NCI-H2107 treated with DMSO at 0.1 percent for 48 hours (cell line): Measurements from ENCODE around the gene SLC1A5.

Source experiments
- DNase-seq: peaks from one replicate; lab custom pipeline; 2025; ENCODE audit not compliant: unreplicated experiment; lab: John Stamatoyannopoulos, UW

The SLC1A5 gene

DNA sequence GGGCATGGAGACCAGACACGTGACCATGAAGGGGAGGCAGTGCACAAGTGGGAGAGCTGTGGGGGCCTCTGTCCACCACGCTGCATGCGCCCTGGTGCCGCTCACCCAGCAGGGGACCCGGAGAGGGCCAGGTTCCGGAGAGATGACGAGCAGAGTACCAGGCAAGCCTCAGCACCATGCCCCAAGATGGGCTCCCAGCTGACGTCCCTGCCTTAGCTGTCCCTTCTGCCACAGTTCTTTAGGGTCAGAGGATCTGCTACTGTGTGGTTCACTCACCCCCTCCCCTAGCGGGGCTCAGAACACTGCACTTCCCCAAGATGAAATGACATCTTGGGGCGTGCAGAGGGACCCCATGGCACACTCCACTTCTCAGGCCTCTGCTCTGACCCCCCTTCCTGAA lies 61.8 kb downstream of the SLC1A5 start:
- DNase-seq, result no peak

DNA sequence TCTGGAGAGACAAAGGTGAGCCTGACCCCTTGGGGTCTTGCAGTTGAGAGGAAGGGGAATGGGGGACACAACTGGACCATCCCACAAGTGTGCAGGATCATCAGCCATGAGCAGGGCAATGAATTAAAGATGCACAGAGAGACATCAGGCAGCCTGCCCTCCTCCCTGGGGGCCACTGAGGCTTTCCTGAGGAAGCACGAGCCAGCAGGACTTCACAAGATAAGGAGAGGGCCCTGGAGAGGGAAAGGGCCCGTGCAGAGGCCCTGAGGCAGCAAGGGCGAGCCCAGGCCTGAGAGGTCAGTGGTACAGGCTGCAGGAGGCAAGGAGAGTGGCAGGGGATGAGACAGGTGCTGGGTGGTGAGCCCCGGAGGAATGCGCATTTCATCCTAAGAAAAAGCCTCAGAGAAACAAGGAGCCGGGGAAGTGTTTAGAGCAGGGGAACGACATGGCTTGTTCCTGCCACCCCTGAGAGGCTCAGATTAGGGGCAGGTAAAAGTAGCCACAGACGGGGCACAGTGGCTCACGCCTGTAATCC lies 62.5 kb downstream of the SLC1A5 start:
- DNase-seq, result no peak

DNA sequence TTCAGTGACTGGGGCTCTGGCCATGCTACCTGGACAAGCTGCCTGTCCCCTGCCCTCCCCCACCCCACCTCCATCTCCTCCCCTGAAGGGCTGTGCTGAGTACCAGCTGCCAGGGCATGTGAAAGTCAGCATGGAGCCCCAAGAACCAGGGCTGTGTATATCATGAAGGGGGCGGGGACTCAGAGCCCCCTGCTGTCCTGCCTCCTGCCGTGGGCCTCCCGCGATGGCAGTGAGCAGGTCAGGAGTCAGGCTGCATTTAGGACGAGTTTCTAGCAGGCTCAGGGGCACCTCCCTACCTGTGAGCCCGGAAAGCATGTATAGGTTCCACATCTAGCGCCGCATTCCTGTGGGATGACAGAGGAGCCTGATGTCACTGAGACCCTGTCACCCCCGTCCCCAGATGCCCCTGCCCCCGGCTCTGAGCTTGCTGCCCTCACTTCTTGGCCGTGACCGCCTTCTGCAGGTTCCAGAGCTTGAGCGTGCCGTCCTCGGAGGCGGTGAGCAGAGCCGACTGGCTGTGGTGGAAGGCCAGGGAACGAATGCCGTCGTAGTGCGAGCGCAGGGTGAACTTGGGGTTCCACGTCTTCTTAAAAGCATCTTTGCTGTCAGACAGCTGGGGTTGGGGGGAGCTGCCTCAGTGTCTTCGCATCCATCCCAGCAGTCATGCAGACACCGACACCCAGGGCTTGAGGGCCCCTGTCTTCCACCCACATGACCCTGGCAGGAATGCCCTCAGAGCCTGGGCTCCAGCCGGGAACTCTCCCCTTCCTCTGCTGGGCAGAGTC lies 63.2 kb downstream of the SLC1A5 start:
- DNase-seq, result no peak
